Trophoblast cell (in vitro differentiated cells and primary cell): ENCODE data around the gene KRTAP4-8.
"Not testable (repeated sequence)": the region's sequence is repeated elsewhere in the genome, so short reads cannot be mapped to it uniquely, and the experiment has no call there.

ENCODE experiments used
- DNase-seq, 2 donors: peaks; one replicate each; pipeline ENCODE4 v3.0.0-alpha.2; 2016
- H2AFZ ChIP-seq: 2 replicates; pipeline ENCODE4 v1.6.1; 2013; ENCODE audit warnings: low read length, moderate library complexity, mild to moderate bottlenecking; ENCODE audit not compliant: insufficient read depth, poor library complexity
- H2AK5ac ChIP-seq: 2 replicates; pipeline ENCODE4 v1.6.1; 2013; ENCODE audit warnings: mild to moderate bottlenecking, low read length
- H2BK120ac ChIP-seq: 2 replicates; pipeline ENCODE4 v1.6.1; 2013; ENCODE audit warnings: low read length, mild to moderate bottlenecking, moderate library complexity; ENCODE audit not compliant: insufficient read depth, poor library complexity
- H2BK12ac ChIP-seq: 2 replicates; pipeline ENCODE4 v1.6.1; 2013; ENCODE audit warnings: mild to moderate bottlenecking, low read length, moderate library complexity
- H2BK5ac ChIP-seq: 2 replicates; pipeline ENCODE4 v1.6.1; 2013; ENCODE audit warnings: low read length, low read depth, moderate library complexity, mild to moderate bottlenecking; ENCODE audit not compliant: poor library complexity
- H3K14ac ChIP-seq: 2 replicates; pipeline ENCODE4 v1.6.1; 2013; ENCODE audit warnings: mild to moderate bottlenecking, low read length
- H3K18ac ChIP-seq: 2 replicates; pipeline ENCODE4 v1.6.1; 2013; ENCODE audit warnings: mild to moderate bottlenecking, low read length
- H3K23ac ChIP-seq: 2 replicates; pipeline ENCODE4 v1.6.1; 2013; ENCODE audit warnings: low read length
- H3K27ac ChIP-seq: 2 replicates; pipeline ENCODE4 v1.5.1; 2013; ENCODE audit warnings: low read depth, mild to moderate bottlenecking, inconsistent platforms, low read length, moderate library complexity
- H3K27me3 ChIP-seq: 2 replicates; pipeline ENCODE4 v1.6.1; 2013; ENCODE audit warnings: inconsistent platforms, mild to moderate bottlenecking, low read length, moderate library complexity; ENCODE audit not compliant: insufficient read depth
- H3K36me3 ChIP-seq, 2 experiments: 1 replicate in 1 of 2; 2 replicates in 1 of 2; pipeline ENCODE4 v1.6.1; 2013; ENCODE audit warnings: low read length in 2 of 2, mild to moderate bottlenecking in 2 of 2, moderate library complexity in 1 of 2; ENCODE audit not compliant: insufficient read depth in 2 of 2, control insufficient read depth in 1 of 2
- H3K4ac ChIP-seq: 2 replicates; pipeline ENCODE4 v1.6.1; 2013; ENCODE audit warnings: low read depth, mild to moderate bottlenecking, low read length, moderate library complexity
- H3K4me1 ChIP-seq, 2 experiments: 1 replicate in 1 of 2; 2 replicates in 1 of 2; pipeline ENCODE4 v1.6.1; 2013; ENCODE audit warnings: low read length in 2 of 2, mild to moderate bottlenecking in 2 of 2, moderate library complexity in 1 of 2; ENCODE audit not compliant: insufficient read depth in 2 of 2, control insufficient read depth in 1 of 2
- H3K4me2 ChIP-seq: 2 replicates; pipeline ENCODE4 v1.6.1; 2013; ENCODE audit warnings: inconsistent platforms, mild to moderate bottlenecking, low read length, moderate library complexity
- H3K4me3 ChIP-seq: 2 replicates; pipeline ENCODE4 v1.5.1; 2013; ENCODE audit warnings: mild to moderate bottlenecking, low read depth, low read length, inconsistent platforms
- H3K79me1 ChIP-seq: one replicate; pipeline ENCODE4 v1.6.1; 2013; ENCODE audit warnings: low read length
- H3K79me2 ChIP-seq: 2 replicates; pipeline ENCODE4 v1.6.1; 2013; ENCODE audit warnings: low read length, mild to moderate bottlenecking; ENCODE audit not compliant: control insufficient read depth, insufficient read depth, poor library complexity
- H3K9ac ChIP-seq: 2 replicates; pipeline ENCODE4 v1.6.1; 2013; ENCODE audit warnings: mild to moderate bottlenecking, low read length
- H3K9me3 ChIP-seq: 2 replicates; pipeline ENCODE4 v1.6.1; 2013; ENCODE audit warnings: low read depth, mild to moderate bottlenecking, control low read depth, inconsistent platforms, low read length; ENCODE audit not compliant: insufficient read depth
- H4K12ac ChIP-seq: 2 replicates; pipeline ENCODE4 v1.6.1; 2013; ENCODE audit warnings: low read depth, mild to moderate bottlenecking, low read length, moderate library complexity
- H4K8ac ChIP-seq: 2 replicates; pipeline ENCODE4 v1.6.1; 2013; ENCODE audit warnings: low read depth, mild to moderate bottlenecking, low read length, moderate library complexity
- H4K91ac ChIP-seq: one replicate; pipeline ENCODE4 v1.6.1; 2013; ENCODE audit warnings: low read depth, mild to moderate bottlenecking, low read length, moderate library complexity
- WGBS: extraction: QIAGEN DNeasy Blood & Tissue Kit; methylation state at CpG from one replicate; pipeline ENCODE4 v1.1.7; 2013; ENCODE audit warnings: missing lambda C conversion rate; ENCODE audit not compliant: insufficient read length, insufficient coverage; ENCODE audit errors: extremely low coverage; 5-methylcytosine and 5-hydroxymethylcytosine counted together

Gene KRTAP4-8

GRCh38 chr17:41063449-41063848, 34.5 kb downstream of the KRTAP4-8 start:
- H3K4me1 ChIP-seq = peaks cover 3 to 6% of the 10 kb centered on the region in 2 experiments
- no peak overlapping the region for H3K14ac ChIP-seq
- no peak overlapping the region for H3K4ac ChIP-seq
- H3K18ac ChIP-seq = no peak overlapping the region
- no peak overlapping the region for H3K23ac ChIP-seq
- H2AK5ac ChIP-seq = no peak overlapping the region
- H2BK120ac ChIP-seq = no peak overlapping the region
- DNase-seq = no peak
- no peak overlapping the region for H2BK5ac ChIP-seq
- H3K27ac ChIP-seq = no peak overlapping the region
- H2AFZ ChIP-seq = no peak overlapping the region
- no peak overlapping the region for H4K8ac ChIP-seq
- H3K79me2 ChIP-seq = no peaks in the 10 kb centered on the region
- no peaks in the 10 kb centered on the region for H3K27me3 ChIP-seq
- no CpG with 5 or more reads among the region's 4 CpGs for WGBS
- H3K9ac ChIP-seq = no peak overlapping the region
- no peak overlapping the region for H2BK12ac ChIP-seq
- no peak overlapping the region for H3K4me3 ChIP-seq
- H4K91ac ChIP-seq = no peak overlapping the region
- no peak overlapping the region for H3K4me2 ChIP-seq
- no peak overlapping the region for H4K12ac ChIP-seq
- no peaks in the 10 kb centered on the region for H3K36me3 ChIP-seq
- no peaks in the 10 kb centered on the region for H3K79me1 ChIP-seq
- H3K9me3 ChIP-seq = no peaks in the 10 kb centered on the region

- no peaks in the 10 kb centered on the region for H3K27me3 ChIP-seq
- 100% methylated on average over 1 of the region's 1 CpG for WGBS
- peak overlapping the region; percentile 22 for H3K27ac ChIP-seq
- no peak overlapping the region for H4K12ac ChIP-seq
- no peaks in the 10 kb centered on the region for H3K79me1 ChIP-seq
- H3K79me2 ChIP-seq = no peaks in the 10 kb centered on the region
- H2BK5ac ChIP-seq = no peak overlapping the region
- H3K9ac ChIP-seq = no peak overlapping the region
- no peak overlapping the region for H2AFZ ChIP-seq
- no peak overlapping the region for H3K4me2 ChIP-seq
- no peak overlapping the region for H2BK12ac ChIP-seq
- no peak overlapping the region for H4K91ac ChIP-seq
- H4K8ac ChIP-seq = no peak overlapping the region
- peaks cover 3 to 6% of the 10 kb centered on the region in 2 experiments for H3K4me1 ChIP-seq
- H3K23ac ChIP-seq = no peak overlapping the region
- no peaks in the 10 kb centered on the region for H3K36me3 ChIP-seq
- H3K18ac ChIP-seq = no peak overlapping the region
- no peak overlapping the region for H2AK5ac ChIP-seq
- no peak overlapping the region for H3K4me3 ChIP-seq
- no peak overlapping the region for H2BK120ac ChIP-seq
- no peak overlapping the region for H3K14ac ChIP-seq
- no peak overlapping the region for H3K4ac ChIP-seq
- DNase-seq = peak in 1 of 2 donors; percentile 51
- no peaks in the 10 kb centered on the region for H3K9me3 ChIP-seq
Observed at GRCh38 chr17:41061964-41062363, 36.0 kb downstream of the KRTAP4-8 start.

- no peaks in the 10 kb centered on the region for H3K36me3 ChIP-seq
Observed at GRCh38 chr17:41060052-41060604, 37.8 kb downstream of the KRTAP4-8 start, which contains the start of gene KRTAP2-3. TSS of gene KRTAP2-3 (minus strand) at chr17:41060114. CDS start at chr17:41060050, 64 bp downstream.

GRCh38 chr17:41059276-41060051, 38.5 kb downstream of the KRTAP4-8 start:
- not testable (repeated sequence) for H2BK5ac ChIP-seq, H3K79me1 ChIP-seq, H3K27me3 ChIP-seq, H4K8ac ChIP-seq, H2AFZ ChIP-seq, H3K27ac ChIP-seq, H4K12ac ChIP-seq, H2AK5ac ChIP-seq, H2BK12ac ChIP-seq, H3K36me3 ChIP-seq, H3K4ac ChIP-seq, H3K4me1 ChIP-seq, H3K4me2 ChIP-seq, H3K9me3 ChIP-seq, H3K9ac ChIP-seq, H3K18ac ChIP-seq, H3K23ac ChIP-seq, H3K79me2 ChIP-seq, H3K4me3 ChIP-seq
- DNase-seq = peak in 1 of 2 donors; percentile 87
- WGBS = no CpG with 5 or more reads among the region's 31 CpGs
- H2BK120ac ChIP-seq = peak overlapping the region; percentile 51
- H3K14ac ChIP-seq = peak overlapping the region; percentile 70
- peak overlapping the region; percentile 48 for H4K91ac ChIP-seq

More at GRCh38 chr17:41060052-41060604, 37.8 kb downstream of the KRTAP4-8 start, which contains the start of gene KRTAP2-3:
- WGBS = no CpG with 5 or more reads among the region's 6 CpGs
- Histone ChIP-seq H3K4me1 (peaks cover 3 to 6% of the 10 kb centered on the region in 2 experiments), H4K91ac (peak within 1 kb of the TSS; percentile 48), H2BK120ac (peak within 1 kb of the TSS; percentile 51), H3K9ac (no peak within 1 kb of the TSS), H3K79me2 (no peaks in the 10 kb centered on the region), H3K27me3 (no peaks in the 10 kb centered on the region), H2AFZ (no peak within 1 kb of the TSS), H2AK5ac (no peak within 1 kb of the TSS), H2BK5ac (no peak within 1 kb of the TSS), H4K12ac (no peak within 1 kb of the TSS), H2BK12ac (no peak within 1 kb of the TSS), H3K4me2 (no peak within 1 kb of the TSS), H3K4ac (no peak within 1 kb of the TSS), H3K9me3 (no peaks in the 10 kb centered on the region), H3K27ac (no peak within 1 kb of the TSS), H3K18ac (no peak within 1 kb of the TSS), H3K23ac (no peak within 1 kb of the TSS), H3K79me1 (no peaks in the 10 kb centered on the region), H3K14ac (peak within 1 kb of the TSS; percentile 70), H3K4me3 (no peak within 1 kb of the TSS), H4K8ac (no peak within 1 kb of the TSS)
- peak; percentile 89 to 96 for DNase-seq
